A673 (cell line): ENCODE results near the gene DEDD2. TPM values are rescaled to one million over a fixed set of nuclear protein-coding genes. Genes with fewer than 3 reads are reported as not detected.

ENCODE experiments used
- BruUV-seq: library from RNA; stranded (reverse); fragments of 400-500 nt; replicated peaks from 2 replicates; lab custom pipeline; 2021; lab: Mats Ljungman, UMichigan
- CTCF ChIA-PET: fragments of 300-600 bp; sonication (Branson Sonifier 250); formaldehyde crosslinking; loops from one replicate; lab custom pipeline; 2022; ENCODE audit warnings: antibody characterized with exemption; lab: Charles Lee
- POLR2A ChIA-PET: fragments of 300-600 bp; sonication (Branson Sonifier 250); formaldehyde crosslinking; loops from one replicate; lab custom pipeline; 2022; ENCODE audit warnings: antibody characterized with exemption; ENCODE audit not compliant: low non-redundant PET; lab: Charles Lee
- DNase-seq: peaks from one replicate; pipeline ENCODE4 v3.0.0-alpha.2; 2015; ENCODE audit warnings: low spot score
- H3K27ac ChIP-seq: fragments of 200-600 bp; sonication (generic); 2 replicates; pipeline ENCODE4 v1.5.1; 2016; ENCODE audit warnings: mixed run types, low read depth, mild to moderate bottlenecking, mixed read lengths, antibody characterized with exemption, low read length; ENCODE audit not compliant: poor library complexity, severe bottlenecking
- H3K27me3 ChIP-seq: fragments of 200-600 bp; sonication (generic); replicated peaks from 2 replicates; pipeline ENCODE4 v1.6.1; 2017; ENCODE audit warnings: mixed run types, low read depth, mild to moderate bottlenecking, mixed read lengths, antibody characterized with exemption, low read length; ENCODE audit not compliant: insufficient read depth, poor library complexity
- H3K36me3 ChIP-seq: fragments of 200-600 bp; sonication (generic); 2 replicates; pipeline ENCODE4 v1.6.1; 2016; ENCODE audit warnings: mixed run types, mild to moderate bottlenecking, mixed read lengths, antibody characterized with exemption, low read length; ENCODE audit not compliant: insufficient read depth, poor library complexity, severe bottlenecking
- H3K4me1 ChIP-seq: fragments of 200-600 bp; sonication (generic); 2 replicates; pipeline ENCODE4 v1.6.1; 2017; ENCODE audit warnings: mixed run types, mild to moderate bottlenecking, mixed read lengths, antibody characterized with exemption, low read length; ENCODE audit not compliant: insufficient read depth, poor library complexity, severe bottlenecking
- H3K4me3 ChIP-seq: fragments of 200-600 bp; sonication (generic); 2 replicates; pipeline ENCODE4 v1.5.1; 2016; ENCODE audit warnings: low read depth, mixed run types, mild to moderate bottlenecking, mixed read lengths, low read length; ENCODE audit not compliant: poor library complexity, severe bottlenecking
- H3K9me3 ChIP-seq: fragments of 200-600 bp; sonication (generic); 2 replicates; pipeline ENCODE4 v1.6.1; 2016; ENCODE audit warnings: mixed run types, low read depth, mild to moderate bottlenecking, mixed read lengths, antibody characterized with exemption, low read length; ENCODE audit not compliant: poor library complexity, severe bottlenecking
- EZH2 ChIP-seq: fragments of 200-600 bp; sonication (generic); IDR thresholded peaks from 2 replicates; pipeline ENCODE4 v1.6.1; 2017; ENCODE audit warnings: borderline replicate concordance, low read depth, mild to moderate bottlenecking, mixed read lengths, antibody characterized with exemption, low read length; ENCODE audit not compliant: poor library complexity, severe bottlenecking
- intact Hi-C: fragments of 100-400 bp; cut with micrococcal nuclease; formaldehyde crosslinking; loops from one replicate; pipeline ENCODE4 v1.10.0; 2022; ENCODE audit not compliant: unreplicated experiment
- total RNA-seq: library from RNA; stranded (reverse); gene quantifications from 2 replicates; pipeline ENCODE4 v1.2.3, GENCODE V29; 2021
- TF ChIP-seq, protein P1 (sequence below): fragments of 300-800, 200-600 bp; sonication (generic); conservative IDR thresholded peaks from 2 replicates; pipeline ENCODE4 v1.5.1; 2017; ENCODE audit warnings: low read depth, mild to moderate bottlenecking, antibody characterized with exemption, low read length, moderate library complexity, mixed read lengths

The DEDD2 gene
- total RNA-seq, 1 experiment from 2014 or later, result 32.1 TPM

DNA sequence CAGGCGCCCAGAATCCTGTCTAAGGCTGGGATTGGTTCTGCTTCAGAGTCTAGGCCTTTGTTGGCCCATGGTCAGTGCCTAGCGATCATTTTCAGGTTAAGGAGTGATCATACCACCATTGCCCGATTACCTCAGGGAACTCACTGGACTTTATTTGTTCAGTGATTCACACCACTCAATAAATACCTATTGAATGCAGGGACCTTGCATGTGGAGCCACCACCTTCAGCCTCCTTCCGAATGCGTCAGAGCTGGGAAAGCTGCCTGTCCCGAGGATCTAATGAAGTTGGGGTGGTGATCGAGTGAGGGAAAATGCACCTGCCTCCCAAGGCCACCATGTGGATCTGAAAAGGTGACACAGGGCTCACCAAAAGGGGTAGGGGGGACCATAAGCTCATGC is 45.2 kb downstream of the DEDD2 start:
- intact Hi-C loops, result no loop called here
- DNase-seq, result no peak
- no TSS peak for BruUV-seq
- TF ChIP-seq EZH2, result no peak
- TF ChIP-seq, protein P1, sequence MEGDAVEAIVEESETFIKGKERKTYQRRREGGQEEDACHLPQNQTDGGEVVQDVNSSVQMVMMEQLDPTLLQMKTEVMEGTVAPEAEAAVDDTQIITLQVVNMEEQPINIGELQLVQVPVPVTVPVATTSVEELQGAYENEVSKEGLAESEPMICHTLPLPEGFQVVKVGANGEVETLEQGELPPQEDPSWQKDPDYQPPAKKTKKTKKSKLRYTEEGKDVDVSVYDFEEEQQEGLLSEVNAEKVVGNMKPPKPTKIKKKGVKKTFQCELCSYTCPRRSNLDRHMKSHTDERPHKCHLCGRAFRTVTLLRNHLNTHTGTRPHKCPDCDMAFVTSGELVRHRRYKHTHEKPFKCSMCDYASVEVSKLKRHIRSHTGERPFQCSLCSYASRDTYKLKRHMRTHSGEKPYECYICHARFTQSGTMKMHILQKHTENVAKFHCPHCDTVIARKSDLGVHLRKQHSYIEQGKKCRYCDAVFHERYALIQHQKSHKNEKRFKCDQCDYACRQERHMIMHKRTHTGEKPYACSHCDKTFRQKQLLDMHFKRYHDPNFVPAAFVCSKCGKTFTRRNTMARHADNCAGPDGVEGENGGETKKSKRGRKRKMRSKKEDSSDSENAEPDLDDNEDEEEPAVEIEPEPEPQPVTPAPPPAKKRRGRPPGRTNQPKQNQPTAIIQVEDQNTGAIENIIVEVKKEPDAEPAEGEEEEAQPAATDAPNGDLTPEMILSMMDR, result no peak
- no peak overlapping the region for H3K4me3 ChIP-seq
- peaks cover 12% of the 10 kb centered on the region for H3K4me1 ChIP-seq
- H3K36me3 ChIP-seq, result no peaks in the 10 kb centered on the region
- no peaks in the 10 kb centered on the region for H3K9me3 ChIP-seq
- POLR2A ChIA-PET, result no interaction called here
- peaks cover 23% of the 10 kb centered on the region for H3K27me3 ChIP-seq
- H3K27ac ChIP-seq, result no peak overlapping the region
- CTCF ChIA-PET, result no interaction called here

DNA sequence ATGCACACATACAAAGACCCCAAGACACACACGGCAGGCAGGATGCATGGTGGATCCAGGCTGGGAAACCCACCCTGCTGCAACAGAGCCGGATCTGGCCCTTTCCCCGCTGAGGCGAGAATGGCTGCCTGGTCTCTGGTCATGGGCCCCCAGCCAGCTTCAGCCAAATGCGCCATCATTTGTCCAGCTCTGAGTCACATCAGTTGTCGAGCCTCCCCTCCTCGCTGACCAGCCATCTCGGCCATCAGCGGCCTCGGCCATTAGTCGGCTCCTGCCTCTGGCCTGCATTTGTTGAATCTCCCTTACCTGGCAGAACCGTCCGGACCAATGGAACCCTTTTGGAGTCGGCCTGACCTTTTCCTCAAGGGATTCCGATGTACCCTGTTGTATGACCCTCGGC is 46.8 kb downstream of the DEDD2 start:
- intact Hi-C loops, result no loop called here
- Histone ChIP-seq H3K4me1 (no peaks in the 10 kb centered on the region), H3K27me3 (peaks cover 11% of the 10 kb centered on the region), H3K27ac (no peak overlapping the region), H3K4me3 (no peak overlapping the region), H3K9me3 (no peaks in the 10 kb centered on the region), H3K36me3 (no peaks in the 10 kb centered on the region)
- ChIA-PET POLR2A (no interaction called here), CTCF (no interaction called here)
- no peak for TF ChIP-seq EZH2
- TF ChIP-seq, protein P1, result no peak
- no TSS peak for BruUV-seq
- DNase-seq, result no peak

DNA sequence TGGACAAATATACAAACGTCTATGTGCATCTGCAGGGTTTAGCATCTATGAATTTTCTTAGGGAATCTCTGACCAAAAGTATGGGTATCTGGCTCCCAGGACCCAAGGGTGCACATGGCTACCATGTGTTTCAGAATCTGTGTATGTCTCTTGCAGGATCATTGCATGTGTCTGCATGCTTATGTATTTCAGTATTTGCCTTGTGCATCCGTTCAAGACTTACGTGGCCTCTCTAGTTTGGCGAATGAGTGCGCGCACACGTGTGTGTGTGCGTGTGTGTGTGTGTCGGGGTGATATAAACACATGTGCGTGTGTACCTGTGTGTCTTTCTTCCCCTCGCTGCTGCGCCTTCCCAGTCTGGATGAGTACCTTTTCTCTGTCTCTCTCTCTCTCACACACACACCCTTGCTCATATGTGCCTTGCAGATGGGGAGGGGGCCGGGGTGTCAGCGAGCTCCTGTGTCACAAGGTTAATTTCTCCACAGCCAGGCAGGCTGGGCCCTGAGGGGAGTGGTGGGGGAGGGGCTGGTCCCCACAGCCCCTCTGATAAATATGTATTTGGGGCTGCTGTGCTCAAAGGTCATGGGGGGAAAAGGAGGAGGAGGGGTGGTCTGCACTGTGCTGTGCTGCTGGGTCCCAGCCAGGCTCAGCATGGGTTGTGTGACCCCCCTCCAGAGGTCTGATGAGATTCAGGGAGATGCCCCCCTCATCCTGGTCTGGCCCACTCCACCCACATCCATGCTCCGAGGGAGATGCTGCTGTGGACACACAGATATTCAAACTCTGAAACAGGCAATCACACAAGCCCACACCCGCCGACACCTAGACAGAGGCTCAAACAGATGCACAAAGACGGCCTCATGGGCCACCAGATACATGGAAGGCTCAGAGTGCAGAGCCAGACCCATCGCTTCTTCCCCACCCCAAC is 47.7 kb downstream of the DEDD2 start:
- BruUV-seq, result no TSS peak
- H3K9me3 ChIP-seq, result no peaks in the 10 kb centered on the region
- TF ChIP-seq, protein P1, result no peak
- TF ChIP-seq EZH2, result no peak
- H3K27ac ChIP-seq, result no peak overlapping the region
- no peak overlapping the region for H3K4me3 ChIP-seq
- ChIA-PET POLR2A (no interaction called here), CTCF (no interaction called here)
- H3K4me1 ChIP-seq, result no peaks in the 10 kb centered on the region
- intact Hi-C loops, result no loop called here
- no peak for DNase-seq
- peaks cover 2% of the 10 kb centered on the region for H3K27me3 ChIP-seq
- H3K36me3 ChIP-seq, result no peaks in the 10 kb centered on the region
